Measurements from ENCODE around the gene MCL1.
"Not testable (repeated sequence)": the region's sequence is repeated elsewhere in the genome, so short reads cannot be mapped to it uniquely, and the experiment has no call there.

MCL1 gene

GRCh38 chr1:150579110-150579944, at the start of gene MCL1:
TSS of gene MCL1 (minus strand) at chr1:150579610. CDS start at chr1:150579530, 80 bp downstream.
- peaks cover 14% of the 10 kb centered on the region for H3K4me1 ChIP-seq (ENCODE audit: control insufficient read depth, insufficient read depth, low read length)
- peak within 1 kb of the TSS; percentile 100 for H3K9ac ChIP-seq (ENCODE audit: low read depth, low read length)
- peak within 1 kb of the TSS; percentile 99 for H3K4me3 ChIP-seq (ENCODE audit: low read depth, low read length)
- no peaks in the 10 kb centered on the region for H3K27me3 ChIP-seq (ENCODE audit: control insufficient read depth, insufficient read depth, low read length)
- no peaks in the 10 kb centered on the region for H3K9me3 ChIP-seq (ENCODE audit: control insufficient read depth, insufficient read depth, low read length)
- H3K36me3 ChIP-seq (ENCODE audit: control insufficient read depth, insufficient read depth, low read length): peaks cover 41% of the 10 kb centered on the region

GRCh38 chr1:150628766-150629114, 49.3 kb upstream of the MCL1 start:
- peak overlapping the region; percentile 87 for H3K9ac ChIP-seq (ENCODE audit: low read depth, low read length)
- H3K4me3 ChIP-seq (ENCODE audit: low read depth, low read length): peak overlapping the region; percentile 95
- H3K4me1 ChIP-seq (ENCODE audit: control insufficient read depth, insufficient read depth, low read length): peaks cover 7% of the 10 kb centered on the region
- no peaks in the 10 kb centered on the region for H3K27me3 ChIP-seq (ENCODE audit: control insufficient read depth, insufficient read depth, low read length)
- H3K9me3 ChIP-seq (ENCODE audit: control insufficient read depth, insufficient read depth, low read length): no peaks in the 10 kb centered on the region
- peaks cover 25% of the 10 kb centered on the region for H3K36me3 ChIP-seq (ENCODE audit: control insufficient read depth, insufficient read depth, low read length)

DNA sequence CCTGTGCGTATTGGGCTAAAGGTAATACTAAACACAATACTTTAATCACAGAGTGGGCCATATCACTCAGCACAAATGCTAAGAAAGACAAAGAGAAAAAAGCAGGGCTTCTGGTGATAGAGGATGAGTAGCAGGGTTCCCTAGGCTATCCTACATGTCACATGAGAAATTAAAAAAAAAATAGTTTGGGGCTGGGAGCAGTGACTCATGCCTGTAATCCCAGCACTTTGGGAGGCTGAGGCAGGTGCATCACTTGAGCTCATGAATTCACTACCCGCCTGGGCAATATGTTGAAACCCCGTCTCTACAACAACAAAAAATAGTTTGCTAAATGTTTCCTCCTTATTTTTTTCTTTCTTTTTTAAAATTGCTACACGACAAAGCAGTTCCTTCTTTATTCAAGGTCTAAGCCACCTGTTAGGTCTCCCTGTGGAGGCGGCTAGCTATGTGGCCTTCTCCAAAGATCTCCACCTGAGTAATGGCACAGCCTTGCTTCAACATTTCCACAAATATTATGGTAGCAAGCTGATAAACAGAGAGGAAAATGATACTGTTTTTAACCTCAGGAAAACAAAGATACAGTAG, 48.5 kb upstream of the MCL1 start:
- H3K36me3 ChIP-seq (ENCODE audit: control insufficient read depth, insufficient read depth, low read length): peaks cover 27% of the 10 kb centered on the region
- no peaks in the 10 kb centered on the region for H3K9me3 ChIP-seq (ENCODE audit: control insufficient read depth, insufficient read depth, low read length)
- peak overlapping the region; percentile 95 for H3K4me3 ChIP-seq (ENCODE audit: low read depth, low read length)

DNA sequence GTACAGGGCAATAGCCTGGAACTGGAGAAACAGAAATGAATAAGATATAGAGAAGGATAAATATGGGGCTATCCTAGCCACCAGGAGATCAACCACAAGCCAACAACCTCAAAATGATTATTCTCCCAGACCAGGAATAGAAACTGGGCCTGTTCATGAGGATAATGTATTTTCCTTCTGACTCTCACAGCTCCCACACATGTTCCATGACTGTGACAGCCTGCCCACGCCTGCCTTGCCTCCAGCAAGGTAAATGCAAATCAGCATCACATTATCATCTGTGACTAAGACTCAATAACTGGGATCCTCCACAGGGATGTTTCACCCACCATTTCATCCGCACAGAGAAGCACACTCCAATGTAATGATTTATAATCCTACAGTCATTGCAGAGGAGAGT, 46.7 kb upstream of the MCL1 start:
- H3K4me3 ChIP-seq (ENCODE audit: low read depth, low read length): no peak overlapping the region
- no peak overlapping the region for H3K9ac ChIP-seq (ENCODE audit: low read depth, low read length)
- no peaks in the 10 kb centered on the region for H3K27me3 ChIP-seq (ENCODE audit: control insufficient read depth, insufficient read depth, low read length)
- no peaks in the 10 kb centered on the region for H3K9me3 ChIP-seq (ENCODE audit: control insufficient read depth, insufficient read depth, low read length)
- peaks cover 34% of the 10 kb centered on the region for H3K36me3 ChIP-seq (ENCODE audit: control insufficient read depth, insufficient read depth, low read length)
- H3K4me1 ChIP-seq (ENCODE audit: control insufficient read depth, insufficient read depth, low read length): peaks cover 7% of the 10 kb centered on the region

More for the DNA sequence above, 48.5 kb upstream of the MCL1 start:
- Histone ChIP-seq H3K27me3 (ENCODE audit: control insufficient read depth, insufficient read depth, low read length) (no peaks in the 10 kb centered on the region), H3K9ac (ENCODE audit: low read depth, low read length) (peak overlapping the region; percentile 87), H3K4me1 (ENCODE audit: control insufficient read depth, insufficient read depth, low read length) (peaks cover 7% of the 10 kb centered on the region)

DNA sequence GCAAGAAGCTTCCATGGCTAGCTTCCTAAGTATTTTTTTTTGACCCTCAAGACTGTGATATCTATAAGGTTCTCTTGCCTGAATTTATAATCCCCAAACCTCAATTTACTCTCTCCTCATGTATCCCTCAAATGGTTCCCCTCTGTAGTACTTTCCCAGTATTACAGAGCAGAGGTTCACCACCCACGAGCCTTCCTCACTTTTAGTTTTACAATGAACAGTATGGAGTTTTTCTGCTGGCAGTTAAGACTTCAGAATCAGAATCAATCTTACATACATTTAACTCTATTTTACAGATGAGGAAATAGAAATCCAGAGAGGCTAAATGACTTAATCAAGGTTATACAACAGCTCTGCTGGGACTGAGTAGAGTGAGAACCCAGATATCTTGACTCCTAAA, 45.1 kb upstream of the MCL1 start:
- not testable (repeated sequence) for H3K9ac ChIP-seq (ENCODE audit: low read depth, low read length)

GRCh38 chr1:150624134-150624533, 44.7 kb upstream of the MCL1 start:
- H3K36me3 ChIP-seq (ENCODE audit: control insufficient read depth, insufficient read depth, low read length): peaks cover 49% of the 10 kb centered on the region
- H3K4me1 ChIP-seq (ENCODE audit: control insufficient read depth, insufficient read depth, low read length): not testable (repeated sequence)

More for the DNA sequence above, 45.1 kb upstream of the MCL1 start:
- H3K9me3 ChIP-seq (ENCODE audit: control insufficient read depth, insufficient read depth, low read length); H3K27me3 ChIP-seq (ENCODE audit: control insufficient read depth, insufficient read depth, low read length); H3K4me3 ChIP-seq (ENCODE audit: low read depth, low read length); H3K4me1 ChIP-seq (ENCODE audit: control insufficient read depth, insufficient read depth, low read length): not testable (repeated sequence)
- H3K36me3 ChIP-seq (ENCODE audit: control insufficient read depth, insufficient read depth, low read length): peaks cover 45% of the 10 kb centered on the region

DNA sequence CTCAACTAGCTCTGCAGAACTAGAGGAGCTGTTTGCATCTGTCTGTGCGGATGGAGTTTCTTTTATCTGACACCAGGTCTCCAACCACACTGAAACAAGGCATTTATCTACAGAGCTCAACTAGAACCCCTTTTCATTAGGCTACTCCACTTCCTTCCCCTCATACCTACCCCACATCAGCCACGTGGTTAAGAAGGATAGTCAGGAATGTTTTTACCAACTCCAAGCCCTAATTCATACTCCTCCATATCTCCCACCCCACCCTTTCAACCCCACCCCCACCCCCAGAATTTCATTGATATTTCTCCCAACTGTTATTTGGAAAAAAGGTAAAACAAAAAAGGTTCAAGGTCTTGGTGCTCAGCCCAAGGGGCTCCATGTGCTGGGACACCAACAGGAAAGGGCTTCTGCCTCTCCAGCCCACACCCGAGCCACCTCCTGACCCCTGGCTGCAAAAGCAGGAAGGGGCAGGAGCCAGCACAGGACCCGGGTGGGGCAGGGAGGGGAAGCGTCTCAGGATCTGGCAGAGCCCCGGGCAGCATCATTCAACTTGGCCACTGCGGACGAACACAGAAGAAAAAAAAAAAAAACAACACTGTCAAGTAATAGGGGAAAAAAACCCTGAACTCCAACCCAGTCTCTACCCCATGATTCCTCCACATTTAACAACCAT, 43.0 kb upstream of the MCL1 start:
- Histone ChIP-seq H3K9ac (ENCODE audit: low read depth, low read length) (peak overlapping the region; percentile 24), H3K4me1 (ENCODE audit: control insufficient read depth, insufficient read depth, low read length) (peaks cover 4% of the 10 kb centered on the region), H3K27me3 (ENCODE audit: control insufficient read depth, insufficient read depth, low read length) (no peaks in the 10 kb centered on the region), H3K4me3 (ENCODE audit: low read depth, low read length) (no peak overlapping the region), H3K9me3 (ENCODE audit: control insufficient read depth, insufficient read depth, low read length) (no peaks in the 10 kb centered on the region), H3K36me3 (ENCODE audit: control insufficient read depth, insufficient read depth, low read length) (peaks cover 52% of the 10 kb centered on the region)

More at GRCh38 chr1:150624134-150624533, 44.7 kb upstream of the MCL1 start:
- H3K9ac ChIP-seq (ENCODE audit: low read depth, low read length); H3K27me3 ChIP-seq (ENCODE audit: control insufficient read depth, insufficient read depth, low read length); H3K4me3 ChIP-seq (ENCODE audit: low read depth, low read length); H3K9me3 ChIP-seq (ENCODE audit: control insufficient read depth, insufficient read depth, low read length): not testable (repeated sequence)

DNA sequence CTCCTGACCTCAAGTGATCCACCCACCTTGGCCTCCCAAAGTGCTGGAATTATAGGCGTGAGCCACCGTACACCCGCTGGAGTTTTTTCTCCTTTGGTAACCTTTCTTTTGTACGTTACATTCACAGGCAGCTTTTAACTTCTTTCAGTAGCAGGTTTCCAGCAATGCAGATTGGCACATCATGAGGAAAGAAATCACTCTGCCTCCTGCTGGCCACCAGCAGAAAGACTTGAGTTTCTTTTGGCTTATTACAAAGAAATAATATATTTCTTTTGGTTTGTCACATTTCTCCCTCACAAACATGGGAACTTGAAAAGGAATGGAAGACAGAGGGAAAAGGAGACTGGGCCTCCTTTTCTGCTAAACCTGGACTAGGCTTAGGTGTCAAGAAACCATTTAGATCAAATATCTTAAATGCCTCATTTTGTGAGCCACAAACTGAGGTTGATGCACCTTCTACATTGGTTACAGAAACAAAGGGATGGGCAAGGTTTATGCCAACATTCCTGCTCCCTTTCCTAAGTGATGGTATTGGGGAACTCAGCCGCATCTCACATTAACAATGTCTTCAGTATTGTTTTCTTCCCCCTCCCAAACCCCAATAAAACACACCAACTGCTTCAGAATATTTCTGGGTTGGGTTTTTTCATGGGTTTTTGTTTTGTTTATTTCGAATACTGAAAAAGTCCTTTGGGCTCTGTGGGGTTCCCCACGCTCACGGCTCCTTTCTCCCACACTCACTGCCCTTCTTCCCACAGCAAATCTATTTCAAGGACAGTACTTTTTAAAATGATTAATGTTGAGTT, 42.3 kb upstream of the MCL1 start:
- no peaks in the 10 kb centered on the region for H3K27me3 ChIP-seq (ENCODE audit: control insufficient read depth, insufficient read depth, low read length)
- peak overlapping the region; percentile 24 for H3K9ac ChIP-seq (ENCODE audit: low read depth, low read length)

GRCh38 chr1:150620919-150621318, 41.5 kb upstream of the MCL1 start:
- Histone ChIP-seq H3K4me3 (ENCODE audit: low read depth, low read length) (no peak overlapping the region), H3K4me1 (ENCODE audit: control insufficient read depth, insufficient read depth, low read length) (peaks cover 4% of the 10 kb centered on the region), H3K9me3 (ENCODE audit: control insufficient read depth, insufficient read depth, low read length) (no peaks in the 10 kb centered on the region), H3K27me3 (ENCODE audit: control insufficient read depth, insufficient read depth, low read length) (no peaks in the 10 kb centered on the region), H3K9ac (ENCODE audit: low read depth, low read length) (no peak overlapping the region), H3K36me3 (ENCODE audit: control insufficient read depth, insufficient read depth, low read length) (peaks cover 43% of the 10 kb centered on the region)

More for the DNA sequence above, 42.3 kb upstream of the MCL1 start:
- Histone ChIP-seq H3K9me3 (ENCODE audit: control insufficient read depth, insufficient read depth, low read length) (no peaks in the 10 kb centered on the region), H3K4me1 (ENCODE audit: control insufficient read depth, insufficient read depth, low read length) (peaks cover 4% of the 10 kb centered on the region), H3K4me3 (ENCODE audit: low read depth, low read length) (no peak overlapping the region), H3K36me3 (ENCODE audit: control insufficient read depth, insufficient read depth, low read length) (peaks cover 48% of the 10 kb centered on the region)

DNA sequence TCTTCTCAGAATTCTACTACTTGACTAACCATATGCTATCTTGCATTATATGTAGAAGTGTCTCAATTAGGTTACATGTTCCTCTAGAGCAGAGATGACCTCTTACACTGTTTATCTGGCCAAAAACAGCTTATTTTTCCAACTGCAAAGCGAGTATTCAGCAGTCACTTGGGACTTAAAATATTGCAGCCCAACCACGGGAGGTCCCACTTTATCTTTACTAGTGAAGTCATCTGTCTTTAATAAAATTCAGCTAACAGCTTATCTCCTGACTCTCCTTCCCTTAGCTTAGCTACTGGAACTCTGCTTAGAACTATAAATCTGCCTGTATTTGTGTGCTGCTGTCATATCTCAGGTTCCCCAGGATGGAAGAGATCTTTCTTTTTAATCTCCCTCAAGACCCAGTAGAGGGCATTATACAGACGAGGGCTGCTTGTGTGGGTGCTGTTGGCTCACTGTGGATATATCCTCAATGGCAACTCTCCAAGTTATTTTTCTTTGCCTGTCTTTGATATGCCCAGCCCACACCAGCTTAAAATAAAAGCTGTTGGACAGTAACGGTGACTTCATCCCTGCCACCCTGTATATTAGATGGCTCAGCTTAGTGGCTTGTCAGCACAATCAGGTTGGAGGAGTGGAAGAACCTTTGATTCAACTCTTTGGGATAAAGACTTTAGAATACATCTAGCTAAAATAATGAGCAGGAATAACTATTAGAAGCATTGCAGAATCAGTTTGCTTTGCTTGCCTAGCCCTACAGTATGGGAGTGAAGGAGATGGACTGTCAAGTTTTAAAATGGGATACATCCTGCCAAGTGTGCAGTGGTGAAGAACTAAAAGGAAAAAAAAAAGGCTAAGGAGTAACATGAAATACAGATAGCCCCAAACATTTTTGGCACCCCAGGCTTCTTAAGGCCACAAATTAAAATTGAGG, 40.4 kb upstream of the MCL1 start:
- Histone ChIP-seq H3K4me3 (ENCODE audit: low read depth, low read length) (no peak overlapping the region), H3K36me3 (ENCODE audit: control insufficient read depth, insufficient read depth, low read length) (peaks cover 38% of the 10 kb centered on the region), H3K4me1 (ENCODE audit: control insufficient read depth, insufficient read depth, low read length) (peaks cover 4% of the 10 kb centered on the region)

More for the DNA sequence above, 40.4 kb upstream of the MCL1 start:
- Histone ChIP-seq H3K9ac (ENCODE audit: low read depth, low read length) (no peak overlapping the region), H3K27me3 (ENCODE audit: control insufficient read depth, insufficient read depth, low read length) (no peaks in the 10 kb centered on the region), H3K9me3 (ENCODE audit: control insufficient read depth, insufficient read depth, low read length) (no peaks in the 10 kb centered on the region)
